GM18519 (cell line): ENCODE data around the gene KCNH2.
"Not testable (repeated sequence)": the region's sequence is repeated elsewhere in the genome, so short reads cannot be mapped to it uniquely, and the experiment has no call there.

ENCODE experiments used
- ATAC-seq: cut with Tn5 transposase; IDR thresholded peaks from one replicate; pipeline ENCODE4 v1.9.1; 2021; ENCODE audit warnings: mild to moderate bottlenecking, moderate library complexity; ENCODE audit not compliant: unreplicated experiment, low FRiP score

KCNH2 gene

DNA sequence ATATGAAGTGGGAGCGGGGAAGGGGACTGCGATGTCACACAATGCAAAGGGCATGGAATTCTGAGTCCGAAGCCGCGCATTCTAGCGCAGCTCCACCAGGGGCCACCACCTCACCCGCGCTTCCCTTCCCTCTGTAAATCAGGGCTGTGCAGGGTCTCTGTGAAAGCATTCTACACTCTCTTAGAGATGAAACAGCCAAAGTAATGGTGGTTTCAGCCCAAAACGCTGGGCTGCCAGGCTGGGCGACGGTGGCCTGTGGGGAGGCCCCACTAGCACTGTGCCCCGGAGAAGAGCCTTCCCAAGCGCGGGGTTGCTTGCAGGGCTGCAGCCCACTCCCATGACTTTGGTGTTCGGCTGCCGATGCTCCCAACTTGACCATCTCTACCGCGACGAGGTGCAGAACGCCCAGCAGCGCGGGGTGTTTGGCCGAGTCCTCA is 34.8 kb upstream of the KCNH2 start:
- no peak for ATAC-seq

GRCh38 chr7:151012031-151012692 is 34.0 kb upstream of the KCNH2 start:
- no peak for ATAC-seq

GRCh38 chr7:151011616-151012015 is 33.5 kb upstream of the KCNH2 start:
- not testable (repeated sequence) for ATAC-seq

GRCh38 chr7:151011097-151011409 is 32.9 kb upstream of the KCNH2 start:
- no peak for ATAC-seq

DNA sequence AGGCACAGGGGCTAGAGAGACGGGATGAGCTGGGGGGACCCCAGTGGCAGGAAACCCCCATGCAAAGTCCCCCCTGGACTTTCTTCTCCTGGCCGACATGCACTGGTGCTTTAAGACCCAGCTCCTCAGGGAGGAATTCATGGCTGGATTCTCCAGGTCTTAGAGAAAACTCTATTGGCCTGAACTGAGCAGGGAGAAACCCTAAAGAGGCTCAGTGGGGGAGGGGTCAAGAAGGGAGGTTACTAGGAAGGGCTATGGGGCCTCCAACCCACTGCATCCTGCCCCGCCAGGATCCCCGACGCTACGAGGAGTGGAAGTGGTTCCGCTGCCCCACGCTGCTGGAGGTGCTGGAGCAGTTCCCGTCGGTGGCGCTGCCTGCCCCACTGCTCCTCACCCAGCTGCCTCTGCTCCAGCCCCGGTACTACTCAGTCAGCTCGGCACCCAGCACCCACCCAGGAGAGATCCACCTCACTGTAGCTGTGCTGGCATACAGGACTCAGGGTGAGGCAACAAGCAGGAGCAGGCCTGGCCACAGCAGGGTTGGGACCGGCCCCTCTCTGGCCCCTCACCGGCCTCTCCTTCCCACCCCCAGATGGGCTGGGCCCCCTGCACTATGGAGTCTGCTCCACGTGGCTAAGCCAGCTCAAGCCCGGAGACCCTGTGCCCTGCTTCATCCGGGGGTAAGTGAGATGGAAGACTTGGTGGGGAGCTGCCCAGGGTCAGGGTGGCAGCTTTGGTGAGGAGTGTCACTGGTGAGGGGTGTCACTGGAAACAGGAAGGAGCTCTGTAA is 32.4 kb upstream of the KCNH2 start:
- ATAC-seq, result no peak

DNA sequence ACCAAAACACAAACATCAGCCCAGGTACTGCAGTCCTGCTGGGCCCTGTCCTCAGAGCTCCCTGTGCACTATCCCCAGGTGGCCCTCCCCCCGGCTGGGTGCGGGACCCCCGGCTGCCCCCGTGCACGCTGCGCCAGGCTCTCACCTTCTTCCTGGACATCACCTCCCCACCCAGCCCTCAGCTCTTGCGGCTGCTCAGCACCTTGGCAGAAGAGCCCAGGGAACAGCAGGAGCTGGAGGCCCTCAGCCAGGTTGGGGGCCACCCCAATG is 31.9 kb upstream of the KCNH2 start:
- no peak for ATAC-seq

DNA sequence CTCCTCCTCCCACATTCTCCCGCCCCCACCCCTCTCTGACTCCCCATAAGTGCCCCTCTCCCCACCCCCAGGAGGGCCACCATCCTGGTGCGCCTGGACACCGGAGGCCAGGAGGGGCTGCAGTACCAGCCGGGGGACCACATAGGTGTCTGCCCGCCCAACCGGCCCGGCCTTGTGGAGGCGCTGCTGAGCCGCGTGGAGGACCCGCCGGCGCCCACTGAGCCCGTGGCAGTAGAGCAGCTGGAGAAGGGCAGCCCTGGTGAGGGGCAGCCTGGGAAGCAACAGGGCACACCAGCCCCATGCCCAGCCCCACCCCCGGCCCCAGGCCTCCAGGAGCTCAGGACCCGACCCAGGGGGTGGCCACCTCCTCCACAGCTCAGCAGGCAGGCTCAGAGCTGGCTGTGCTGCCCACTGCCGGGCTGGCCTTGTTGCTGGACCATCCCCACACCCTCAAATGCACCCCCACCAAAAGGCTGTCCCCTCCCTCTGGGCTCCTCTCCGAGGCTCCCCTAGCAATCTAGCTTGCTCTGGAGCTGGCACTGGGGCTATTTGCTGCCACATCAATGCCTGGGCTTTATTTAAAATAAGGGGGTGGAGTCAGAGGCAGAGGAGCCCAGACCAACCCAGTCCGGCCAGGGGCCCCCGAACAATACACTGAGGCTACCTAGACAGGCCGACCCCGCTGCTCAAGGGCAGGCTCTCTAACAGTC is 31.4 kb upstream of the KCNH2 start:
- no peak for ATAC-seq

- no peak for ATAC-seq
Measured at GRCh38 chr7:151008511-151009323, 30.6 kb upstream of the KCNH2 start.

DNA sequence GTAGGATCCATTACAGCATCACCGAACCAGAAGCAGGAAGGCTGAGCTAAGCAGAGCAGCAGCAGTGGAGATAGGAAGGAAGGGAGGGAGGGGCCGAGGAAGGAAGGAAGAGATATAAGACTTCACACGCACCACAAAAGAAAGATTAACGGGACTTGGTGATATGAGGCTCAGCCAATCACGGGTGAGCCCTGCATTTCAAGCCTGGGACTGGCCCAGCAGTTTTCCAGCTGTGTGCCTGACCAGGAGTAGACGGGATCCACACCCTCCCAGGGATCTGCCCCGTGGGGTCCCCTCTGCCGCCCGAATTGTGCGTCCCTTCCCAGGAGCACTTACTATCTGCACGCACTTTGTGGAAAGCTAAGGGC is 30.0 kb upstream of the KCNH2 start:
- ATAC-seq, result no peak

DNA sequence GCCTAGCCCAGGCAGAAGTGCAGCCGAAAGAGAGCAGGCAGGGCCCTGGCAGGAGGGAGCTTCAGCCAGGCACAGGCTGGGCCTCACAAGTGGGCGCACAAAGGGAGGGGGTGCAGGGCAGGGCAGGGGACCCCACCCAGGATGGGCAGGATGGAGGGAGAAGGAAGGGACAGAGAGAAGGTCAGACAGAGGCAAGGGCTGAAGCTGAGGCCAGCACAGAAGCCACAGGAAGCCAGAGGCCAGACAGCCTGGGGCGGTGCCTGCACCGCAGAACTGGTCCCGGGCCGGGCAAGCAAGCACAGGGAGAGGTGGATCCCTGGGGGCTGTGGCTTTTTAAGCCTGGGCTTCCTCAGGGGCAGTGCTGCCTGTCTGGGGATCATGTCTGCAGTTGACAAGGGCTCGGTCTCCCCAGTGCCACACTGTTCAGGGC is 29.4 kb upstream of the KCNH2 start:
- no peak for ATAC-seq

DNA sequence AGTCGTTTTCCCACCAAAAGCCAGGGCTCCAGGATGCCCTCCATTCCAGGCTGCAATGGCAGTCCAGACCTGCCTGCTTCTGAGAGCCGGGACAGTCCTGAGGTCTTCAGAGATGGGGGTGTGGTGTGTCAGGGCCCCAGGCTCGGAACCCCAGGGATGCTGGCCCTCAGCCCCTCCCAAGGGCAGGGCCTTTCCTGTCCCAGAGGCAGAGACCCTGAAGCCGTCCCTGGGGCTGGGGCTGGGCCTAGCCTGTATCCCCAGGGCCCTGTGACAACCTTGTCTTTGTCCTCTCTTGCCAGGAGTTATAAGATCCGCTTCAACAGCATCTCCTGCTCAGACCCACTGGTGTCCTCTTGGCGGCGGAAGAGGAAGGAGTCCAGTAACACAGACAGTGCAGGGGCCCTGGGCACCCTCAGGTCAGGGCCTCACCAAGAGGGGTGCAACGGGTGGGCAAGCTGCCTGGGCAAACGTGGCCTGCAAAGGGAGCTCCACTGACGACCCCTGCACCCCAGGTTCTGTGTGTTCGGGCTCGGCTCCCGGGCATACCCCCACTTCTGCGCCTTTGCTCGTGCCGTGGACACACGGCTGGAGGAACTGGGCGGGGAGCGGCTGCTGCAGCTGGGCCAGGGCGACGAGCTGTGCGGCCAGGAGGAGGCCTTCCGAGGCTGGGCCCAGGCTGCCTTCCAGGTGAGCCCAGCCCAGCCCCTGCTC is 28.6 kb upstream of the KCNH2 start:
- ATAC-seq, result no peak

GRCh38 chr7:151005566-151005965 is 27.4 kb upstream of the KCNH2 start:
- no peak for ATAC-seq

- ATAC-seq, result no peak
Measured at GRCh38 chr7:151003572-151003971, 25.5 kb upstream of the KCNH2 start.

GRCh38 chr7:151001546-151001945 is 23.4 kb upstream of the KCNH2 start:
- ATAC-seq, result no peak

GRCh38 chr7:151000897-151001495 is 22.9 kb upstream of the KCNH2 start:
- no peak for ATAC-seq

DNA sequence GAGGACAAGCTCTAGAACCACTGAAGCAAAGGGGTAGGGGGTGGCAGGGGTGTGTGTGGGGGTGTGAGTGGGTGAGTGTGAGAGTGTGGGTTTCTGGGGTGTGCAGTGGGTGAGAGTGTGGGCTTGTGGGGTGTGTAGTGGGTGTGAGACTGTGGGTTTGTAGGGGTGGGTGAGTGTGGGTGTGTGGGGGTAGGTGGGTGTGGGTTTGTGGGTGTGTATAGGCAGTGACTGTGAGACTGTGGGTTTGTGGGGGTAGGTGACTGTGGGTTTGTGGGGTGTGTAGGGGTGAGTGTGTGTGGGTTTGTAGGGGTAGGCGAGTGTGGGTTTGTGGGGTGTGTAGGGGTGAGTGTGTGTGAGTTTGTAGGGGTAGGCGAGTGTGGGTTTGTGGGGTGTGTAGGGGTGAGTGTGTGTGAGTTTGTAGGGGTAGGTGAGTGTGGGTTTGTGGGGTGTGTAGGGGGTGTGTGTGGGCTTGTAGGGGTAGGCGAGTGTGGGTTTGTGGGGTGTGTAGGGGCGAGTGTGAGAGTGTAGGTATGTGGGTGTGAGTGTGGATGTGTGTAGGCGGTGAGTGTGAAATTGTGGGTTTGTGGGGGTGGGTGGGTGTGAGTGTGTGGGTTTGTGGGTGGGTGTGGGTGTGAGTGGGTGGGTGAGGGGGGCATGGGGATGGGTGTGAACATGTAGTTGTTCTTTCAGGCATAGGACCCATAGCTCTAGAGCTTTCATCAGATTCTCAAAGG is 21.5 kb upstream of the KCNH2 start:
- no peak for ATAC-seq

- no peak for ATAC-seq
Measured at GRCh38 chr7:150999001-150999400, 20.9 kb upstream of the KCNH2 start.

GRCh38 chr7:150998341-150998740 is 20.2 kb upstream of the KCNH2 start:
- ATAC-seq, result no peak

DNA sequence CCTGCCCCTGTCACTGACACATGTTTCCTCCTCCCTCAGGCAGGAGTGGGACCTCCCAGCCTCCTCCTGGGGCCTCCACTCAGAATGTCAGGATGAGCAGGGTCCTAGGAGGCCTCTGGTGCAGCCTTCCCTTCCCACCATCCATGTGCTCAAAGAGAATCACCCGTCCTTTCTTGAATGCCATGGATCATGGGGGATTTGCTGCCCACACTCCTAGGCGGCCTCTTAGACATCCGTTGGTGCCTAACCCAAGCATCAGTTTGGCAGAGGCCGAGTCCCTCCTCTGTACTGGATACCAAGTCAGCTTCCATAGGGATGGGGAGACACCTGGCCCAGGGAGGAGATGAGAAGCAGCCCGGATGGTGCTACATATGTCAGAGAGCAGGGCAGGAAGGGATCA is 19.7 kb upstream of the KCNH2 start:
- no peak for ATAC-seq
